ENCODE data around the gene MLLT6.

DNA sequence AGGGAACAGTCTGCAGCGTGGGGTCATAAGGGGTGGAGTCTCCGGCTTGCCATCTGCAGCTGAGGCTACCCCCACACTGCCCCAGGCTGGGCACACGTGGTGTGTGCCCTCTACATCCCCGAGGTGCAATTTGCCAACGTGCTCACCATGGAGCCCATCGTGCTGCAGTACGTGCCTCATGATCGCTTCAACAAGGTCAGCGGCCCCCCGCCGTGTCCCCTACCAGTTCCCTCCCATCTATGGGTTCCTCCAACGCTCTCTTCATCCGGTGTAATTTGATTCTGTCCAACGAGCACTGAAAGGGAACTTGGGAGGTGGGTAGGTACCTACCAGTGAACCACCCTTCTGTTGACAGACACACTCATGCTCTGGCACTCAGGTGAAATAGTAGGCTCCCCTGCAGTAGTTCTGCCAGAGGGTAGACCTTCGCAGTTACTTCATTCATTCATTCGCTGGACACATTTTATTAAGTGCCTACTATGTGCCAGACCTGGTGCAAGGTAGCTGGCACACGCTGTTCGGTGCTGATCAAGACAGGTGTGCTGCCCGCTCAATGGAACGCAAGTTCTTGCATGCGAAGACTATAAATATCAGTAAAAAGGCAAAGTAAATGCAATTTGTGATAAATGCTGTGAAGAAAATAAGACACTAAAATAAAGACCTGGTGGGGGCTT lies 2.7 kb downstream of the MLLT6 start:
- TF ChIP-seq, protein P1, sequence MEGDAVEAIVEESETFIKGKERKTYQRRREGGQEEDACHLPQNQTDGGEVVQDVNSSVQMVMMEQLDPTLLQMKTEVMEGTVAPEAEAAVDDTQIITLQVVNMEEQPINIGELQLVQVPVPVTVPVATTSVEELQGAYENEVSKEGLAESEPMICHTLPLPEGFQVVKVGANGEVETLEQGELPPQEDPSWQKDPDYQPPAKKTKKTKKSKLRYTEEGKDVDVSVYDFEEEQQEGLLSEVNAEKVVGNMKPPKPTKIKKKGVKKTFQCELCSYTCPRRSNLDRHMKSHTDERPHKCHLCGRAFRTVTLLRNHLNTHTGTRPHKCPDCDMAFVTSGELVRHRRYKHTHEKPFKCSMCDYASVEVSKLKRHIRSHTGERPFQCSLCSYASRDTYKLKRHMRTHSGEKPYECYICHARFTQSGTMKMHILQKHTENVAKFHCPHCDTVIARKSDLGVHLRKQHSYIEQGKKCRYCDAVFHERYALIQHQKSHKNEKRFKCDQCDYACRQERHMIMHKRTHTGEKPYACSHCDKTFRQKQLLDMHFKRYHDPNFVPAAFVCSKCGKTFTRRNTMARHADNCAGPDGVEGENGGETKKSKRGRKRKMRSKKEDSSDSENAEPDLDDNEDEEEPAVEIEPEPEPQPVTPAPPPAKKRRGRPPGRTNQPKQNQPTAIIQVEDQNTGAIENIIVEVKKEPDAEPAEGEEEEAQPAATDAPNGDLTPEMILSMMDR (IDR thresholded peaks at IDR 0.05): no peak
- TF ChIP-seq POLR2A (IDR thresholded peaks at IDR 0.05): no peak
- TF ChIP-seq EP300 (IDR thresholded peaks at IDR 0.05): no peak

Data from ovary (tissue), 3 donors.